Hepatocyte (in vitro differentiated cells): Measurements from ENCODE around the gene CDR2L. TPM values are rescaled to one million over a fixed set of nuclear protein-coding genes. Genes with fewer than 3 reads are reported as not detected.

ENCODE experiments used
- DNase-seq: peaks from one replicate; pipeline ENCODE4 v3.0.0-alpha.2; 2016; ENCODE audit warnings: low spot score
- H2AFZ ChIP-seq: fragments of 200-600 bp; sonication (generic); 2 replicates; pipeline ENCODE4 v1.6.0; 2016; ENCODE audit warnings: antibody characterized with exemption, mild to moderate bottlenecking
- H3K27ac ChIP-seq: fragments of 200-600 bp; sonication (generic); 2 replicates; pipeline ENCODE4 v1.5.1; 2016; ENCODE audit warnings: mild to moderate bottlenecking
- H3K27me3 ChIP-seq: fragments of 200-600 bp; sonication (generic); 2 replicates; pipeline ENCODE4 v1.6.1; 2016
- H3K36me3 ChIP-seq: fragments of 200-600 bp; sonication (generic); replicated peaks from 2 replicates; pipeline ENCODE4 v1.5.1; 2016; ENCODE audit warnings: low read depth; ENCODE audit not compliant: insufficient read depth
- H3K4me1 ChIP-seq: fragments of 200-600 bp; sonication (generic); 2 replicates; pipeline ENCODE4 v1.5.1; 2016; ENCODE audit warnings: mild to moderate bottlenecking, moderate library complexity; ENCODE audit not compliant: insufficient read depth
- H3K4me2 ChIP-seq: fragments of 200-600 bp; sonication (generic); 2 replicates; pipeline ENCODE4 v1.6.0; 2016
- H3K4me3 ChIP-seq: fragments of 200-600 bp; sonication (generic); 2 replicates; pipeline ENCODE4 v1.5.1; 2016; ENCODE audit warnings: mild to moderate bottlenecking
- H3K79me2 ChIP-seq: fragments of 200-600 bp; sonication (generic); 2 replicates; pipeline ENCODE4 v1.6.0; 2017; ENCODE audit warnings: mild to moderate bottlenecking
- H3K9me2 ChIP-seq: fragments of 200-600 bp; sonication (generic); replicated peaks from 2 replicates; pipeline ENCODE4 v1.6.0; 2017; ENCODE audit warnings: mild to moderate bottlenecking; ENCODE audit not compliant: insufficient read depth
- H3K9me3 ChIP-seq: fragments of 200-600 bp; sonication (generic); 2 replicates; pipeline ENCODE4 v1.5.1; 2016; ENCODE audit warnings: low read depth, mild to moderate bottlenecking
- H4K20me1 ChIP-seq: fragments of 200-600 bp; sonication (generic); 2 replicates; pipeline ENCODE4 v1.6.0; 2016; ENCODE audit warnings: mild to moderate bottlenecking; ENCODE audit not compliant: insufficient read depth, poor library complexity, severe bottlenecking
- EZH2 ChIP-seq: fragments of 200-600 bp; sonication (generic); IDR thresholded peaks from 2 replicates; pipeline ENCODE4 v1.6.1; 2016; ENCODE audit warnings: antibody characterized with exemption, mild to moderate bottlenecking, borderline replicate concordance
- EZH2phosphoT487 ChIP-seq: fragments of 200-600 bp; sonication (generic); IDR thresholded peaks from one replicate; pipeline ENCODE4 v1.6.1; 2018; ENCODE audit warnings: antibody characterized with exemption, mild to moderate bottlenecking, low read depth, moderate library complexity; ENCODE audit not compliant: unreplicated experiment, severe bottlenecking
- WGBS: methylation state at CpG from one replicate; pipeline ENCODE4 v1.1.6; 2016; ENCODE audit warnings: low lambda C conversion rate; ENCODE audit errors: missing lambda C conversion rate; 5-methylcytosine and 5-hydroxymethylcytosine counted together
- polyA plus RNA-seq: library from polyadenylated mRNA; unstranded; fragments of >200 nt; fragmentation: Nextera tagmentation; extraction: Ambion mirVana; gene quantifications from 2 replicates; pipeline ENCODE4 v1.2.1, GENCODE V29; 2016
- total RNA-seq: library from RNA; depleted of rRNA; stranded (reverse); fragments of >200 nt; gene quantifications from 2 replicates; pipeline ENCODE4 v1.2.3, GENCODE V29; 2014
- TF ChIP-seq, protein P1 (sequence below): fragments of 200-600 bp; sonication (generic); IDR thresholded peaks from 2 replicates; pipeline ENCODE4 v1.5.1; 2016; ENCODE audit warnings: antibody characterized with exemption, mild to moderate bottlenecking; ENCODE audit not compliant: poor library complexity

The CDR2L gene
- total and polyA plus RNA-seq, 2 experiments from 2014 or later, result 16.4 to 17.0 TPM

GRCh38 chr17:74994440-74994839, 7.0 kb downstream of the CDR2L start:
- peak overlapping the region; percentile 24 for H3K27ac ChIP-seq
- WGBS, result 86% methylated on average over 7 of the region's 7 CpGs
- no peak for TF ChIP-seq EZH2
- TF ChIP-seq EZH2phosphoT487, result no peak
- TF ChIP-seq, protein P1, sequence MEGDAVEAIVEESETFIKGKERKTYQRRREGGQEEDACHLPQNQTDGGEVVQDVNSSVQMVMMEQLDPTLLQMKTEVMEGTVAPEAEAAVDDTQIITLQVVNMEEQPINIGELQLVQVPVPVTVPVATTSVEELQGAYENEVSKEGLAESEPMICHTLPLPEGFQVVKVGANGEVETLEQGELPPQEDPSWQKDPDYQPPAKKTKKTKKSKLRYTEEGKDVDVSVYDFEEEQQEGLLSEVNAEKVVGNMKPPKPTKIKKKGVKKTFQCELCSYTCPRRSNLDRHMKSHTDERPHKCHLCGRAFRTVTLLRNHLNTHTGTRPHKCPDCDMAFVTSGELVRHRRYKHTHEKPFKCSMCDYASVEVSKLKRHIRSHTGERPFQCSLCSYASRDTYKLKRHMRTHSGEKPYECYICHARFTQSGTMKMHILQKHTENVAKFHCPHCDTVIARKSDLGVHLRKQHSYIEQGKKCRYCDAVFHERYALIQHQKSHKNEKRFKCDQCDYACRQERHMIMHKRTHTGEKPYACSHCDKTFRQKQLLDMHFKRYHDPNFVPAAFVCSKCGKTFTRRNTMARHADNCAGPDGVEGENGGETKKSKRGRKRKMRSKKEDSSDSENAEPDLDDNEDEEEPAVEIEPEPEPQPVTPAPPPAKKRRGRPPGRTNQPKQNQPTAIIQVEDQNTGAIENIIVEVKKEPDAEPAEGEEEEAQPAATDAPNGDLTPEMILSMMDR, result no peak
- H3K79me2 ChIP-seq, result peaks cover 53% of the 10 kb centered on the region
- H3K9me2 ChIP-seq, result no peaks in the 10 kb centered on the region
- no peak overlapping the region for H3K4me2 ChIP-seq
- no peaks in the 10 kb centered on the region for H3K9me3 ChIP-seq
- no peaks in the 10 kb centered on the region for H4K20me1 ChIP-seq
- DNase-seq, result no peak
- H3K27me3 ChIP-seq, result no peaks in the 10 kb centered on the region
- H3K36me3 ChIP-seq, result no peaks in the 10 kb centered on the region
- H2AFZ ChIP-seq, result no peak overlapping the region
- H3K4me3 ChIP-seq, result no peak overlapping the region
- peaks cover 16% of the 10 kb centered on the region for H3K4me1 ChIP-seq

DNA sequence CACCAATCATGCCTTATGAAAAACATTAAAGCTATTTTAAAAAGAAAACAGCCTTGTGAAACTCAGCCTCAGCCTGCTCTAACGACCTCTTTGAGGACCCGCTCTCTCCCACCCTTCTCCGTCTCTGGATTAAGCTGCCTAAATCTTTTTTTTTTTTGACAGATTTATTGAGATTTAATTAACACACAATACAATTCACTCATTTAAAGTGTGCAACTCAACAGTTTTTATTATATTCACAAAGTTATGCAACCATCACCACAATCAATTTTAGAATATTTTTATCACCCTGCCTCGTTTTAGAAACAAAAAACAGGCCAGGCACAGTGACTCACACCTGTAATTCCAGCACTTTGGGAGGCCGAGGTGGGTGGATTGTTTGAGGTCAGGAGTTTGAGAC, 8.4 kb downstream of the CDR2L start:
- no peaks in the 10 kb centered on the region for H3K36me3 ChIP-seq
- H3K79me2 ChIP-seq, result peaks cover 39% of the 10 kb centered on the region
- TF ChIP-seq EZH2, result no peak
- TF ChIP-seq, protein P1, result no peak
- TF ChIP-seq EZH2phosphoT487, result no peak
- H2AFZ ChIP-seq, result no peak overlapping the region
- H3K27me3 ChIP-seq, result no peaks in the 10 kb centered on the region
- H3K4me1 ChIP-seq, result peaks cover 10% of the 10 kb centered on the region
- H4K20me1 ChIP-seq, result no peaks in the 10 kb centered on the region
- no peaks in the 10 kb centered on the region for H3K9me3 ChIP-seq
- H3K9me2 ChIP-seq, result no peaks in the 10 kb centered on the region
- DNase-seq, result no peak
- 86% methylated on average over 5 of the region's 5 CpGs for WGBS
- H3K4me3 ChIP-seq, result no peak overlapping the region
- H3K27ac ChIP-seq, result no peak overlapping the region
- H3K4me2 ChIP-seq, result no peak overlapping the region

GRCh38 chr17:74998783-74999182, 11.4 kb downstream of the CDR2L start:
- 83% methylated on average over 6 of the region's 6 CpGs for WGBS
- DNase-seq, result no peak
- H3K79me2 ChIP-seq, result peaks cover 22% of the 10 kb centered on the region
- H4K20me1 ChIP-seq, result no peaks in the 10 kb centered on the region
- H3K9me2 ChIP-seq, result no peaks in the 10 kb centered on the region
- no peaks in the 10 kb centered on the region for H3K36me3 ChIP-seq
- no peaks in the 10 kb centered on the region for H3K9me3 ChIP-seq
- TF ChIP-seq EZH2phosphoT487, result no peak
- TF ChIP-seq, protein P1, result no peak
- no peak for TF ChIP-seq EZH2
- no peak overlapping the region for H3K4me2 ChIP-seq
- H3K27ac ChIP-seq, result peak overlapping the region; percentile 40
- H3K4me3 ChIP-seq, result no peak overlapping the region
- no peaks in the 10 kb centered on the region for H3K27me3 ChIP-seq
- no peaks in the 10 kb centered on the region for H3K4me1 ChIP-seq
- H2AFZ ChIP-seq, result no peak overlapping the region

- no peaks in the 10 kb centered on the region for H3K9me2 ChIP-seq
- H2AFZ ChIP-seq, result no peak overlapping the region
- no peak overlapping the region for H3K27ac ChIP-seq
- no peaks in the 10 kb centered on the region for H4K20me1 ChIP-seq
- H3K4me1 ChIP-seq, result no peaks in the 10 kb centered on the region
- no peak overlapping the region for H3K4me3 ChIP-seq
- H3K9me3 ChIP-seq, result no peaks in the 10 kb centered on the region
- no peaks in the 10 kb centered on the region for H3K27me3 ChIP-seq
- H3K36me3 ChIP-seq, result no peaks in the 10 kb centered on the region
- 88% methylated on average over 4 of the region's 4 CpGs for WGBS
- TF ChIP-seq, protein P1, result no peak
- TF ChIP-seq EZH2 (no peak), EZH2phosphoT487 (no peak)
- no peak for DNase-seq
- peaks cover 19% of the 10 kb centered on the region for H3K79me2 ChIP-seq
- H3K4me2 ChIP-seq, result no peak overlapping the region
These were observed 12.1 kb downstream of the CDR2L start for GRCh38 chr17:74999523-74999922.
